Progenitor cell of endocrine pancreas (in vitro differentiated cells): ENCODE results near the gene ZP1. TPM values are rescaled to one million over a fixed set of nuclear protein-coding genes. Genes with fewer than 3 reads are reported as not detected.
A peak's percentile ranks its signal among the peaks of the same experiment; 100 is the strongest.

Experiments used
- DNase-seq: peaks from one replicate; pipeline ENCODE4 v3.0.0; 2021; ENCODE audit warnings: low spot score; ENCODE audit not compliant: unreplicated experiment
- H3K27ac Mint-ChIP-seq: 2 replicates; pipeline ENCODE4 v1.8.0; 2021; ENCODE audit warnings: mild to moderate bottlenecking, moderate library complexity, mixed read lengths
- H3K27me3 Mint-ChIP-seq: 2 replicates; pipeline ENCODE4 v1.8.0; 2021; ENCODE audit warnings: mixed read lengths
- H3K36me3 Mint-ChIP-seq: 2 replicates; pipeline ENCODE4 v1.8.0; 2022; ENCODE audit warnings: mixed read lengths; ENCODE audit not compliant: insufficient read depth
- H3K4me1 Mint-ChIP-seq: 2 replicates; pipeline ENCODE4 v1.8.0; 2021; ENCODE audit warnings: low read depth, mixed read lengths
- H3K4me3 Mint-ChIP-seq: 2 replicates; pipeline ENCODE4 v1.8.0; 2021; ENCODE audit warnings: low read depth, mild to moderate bottlenecking, moderate library complexity, mixed read lengths
- H3K9me3 Mint-ChIP-seq: 2 replicates; pipeline ENCODE4 v1.8.0; 2021; ENCODE audit warnings: low read depth, mixed read lengths
- CTCF ChIP-seq: fragments of 200-600 bp; sonication (generic); IDR thresholded peaks from one replicate; pipeline ENCODE4 v1.5.0; 2021; ENCODE audit warnings: antibody characterized with exemption, mild to moderate bottlenecking; ENCODE audit not compliant: unreplicated experiment
- total RNA-seq: library from RNA; stranded (reverse); gene quantifications from 2 replicates; pipeline ENCODE4 v1.2.1, GENCODE V29; 2021

The ZP1 gene
- total RNA-seq, 1 donor from 2014 or later: not detected

- peaks cover 14% of the 10 kb centered on the region for H3K4me1 Mint-ChIP-seq
- no peak overlapping the region for H3K27ac Mint-ChIP-seq
- no peak for DNase-seq
- H3K36me3 Mint-ChIP-seq: peaks cover 10% of the 10 kb centered on the region
- H3K27me3 Mint-ChIP-seq: no peaks in the 10 kb centered on the region
- H3K4me3 Mint-ChIP-seq: no peak overlapping the region
- TF ChIP-seq CTCF: no peak
- no peaks in the 10 kb centered on the region for H3K9me3 Mint-ChIP-seq
Measured at GRCh38 chr11:60919956-60920355, 52.6 kb downstream of the ZP1 start.

GRCh38 chr11:60921259-60921658 is 53.9 kb downstream of the ZP1 start:
- Mint-ChIP-seq H3K4me3 (no peak overlapping the region), H3K36me3 (peaks cover 10% of the 10 kb centered on the region), H3K27me3 (no peaks in the 10 kb centered on the region), H3K9me3 (no peaks in the 10 kb centered on the region), H3K4me1 (peaks cover 14% of the 10 kb centered on the region), H3K27ac (no peak overlapping the region)
- no peak for DNase-seq
- no peak for TF ChIP-seq CTCF

GRCh38 chr11:60921777-60922335 is 54.5 kb downstream of the ZP1 start:
- Mint-ChIP-seq H3K27ac (no peak overlapping the region), H3K4me1 (peaks cover 14% of the 10 kb centered on the region), H3K4me3 (no peak overlapping the region), H3K9me3 (no peaks in the 10 kb centered on the region), H3K36me3 (peaks cover 13% of the 10 kb centered on the region), H3K27me3 (no peaks in the 10 kb centered on the region)
- no peak for TF ChIP-seq CTCF
- no peak for DNase-seq

- Mint-ChIP-seq H3K9me3 (no peaks in the 10 kb centered on the region), H3K27ac (no peak overlapping the region), H3K4me1 (peaks cover 13% of the 10 kb centered on the region), H3K4me3 (no peak overlapping the region), H3K36me3 (peaks cover 13% of the 10 kb centered on the region), H3K27me3 (no peaks in the 10 kb centered on the region)
- no peak for TF ChIP-seq CTCF
- DNase-seq: no peak
Measured at GRCh38 chr11:60922906-60923305, 55.6 kb downstream of the ZP1 start.

- H3K4me1 Mint-ChIP-seq: peaks cover 13% of the 10 kb centered on the region
- H3K36me3 Mint-ChIP-seq: peaks cover 13% of the 10 kb centered on the region
- H3K27ac Mint-ChIP-seq: no peak overlapping the region
- H3K9me3 Mint-ChIP-seq: no peaks in the 10 kb centered on the region
- H3K4me3 Mint-ChIP-seq: peak overlapping the region; percentile 46
- DNase-seq: no peak
- H3K27me3 Mint-ChIP-seq: no peaks in the 10 kb centered on the region
- no peak for TF ChIP-seq CTCF
Measured at GRCh38 chr11:60923326-60923725, 56.0 kb downstream of the ZP1 start.
